Amniotic stem cell (primary cell): ENCODE data around the gene GOLGA5.
"Not testable (repeated sequence)": the region's sequence is repeated elsewhere in the genome, so short reads cannot be mapped to it uniquely, and the experiment has no call there.

ENCODE experiments used
- DNase-seq: peaks from one replicate; lab custom pipeline; 2025; lab: John Stamatoyannopoulos, UW

The GOLGA5 gene

DNA sequence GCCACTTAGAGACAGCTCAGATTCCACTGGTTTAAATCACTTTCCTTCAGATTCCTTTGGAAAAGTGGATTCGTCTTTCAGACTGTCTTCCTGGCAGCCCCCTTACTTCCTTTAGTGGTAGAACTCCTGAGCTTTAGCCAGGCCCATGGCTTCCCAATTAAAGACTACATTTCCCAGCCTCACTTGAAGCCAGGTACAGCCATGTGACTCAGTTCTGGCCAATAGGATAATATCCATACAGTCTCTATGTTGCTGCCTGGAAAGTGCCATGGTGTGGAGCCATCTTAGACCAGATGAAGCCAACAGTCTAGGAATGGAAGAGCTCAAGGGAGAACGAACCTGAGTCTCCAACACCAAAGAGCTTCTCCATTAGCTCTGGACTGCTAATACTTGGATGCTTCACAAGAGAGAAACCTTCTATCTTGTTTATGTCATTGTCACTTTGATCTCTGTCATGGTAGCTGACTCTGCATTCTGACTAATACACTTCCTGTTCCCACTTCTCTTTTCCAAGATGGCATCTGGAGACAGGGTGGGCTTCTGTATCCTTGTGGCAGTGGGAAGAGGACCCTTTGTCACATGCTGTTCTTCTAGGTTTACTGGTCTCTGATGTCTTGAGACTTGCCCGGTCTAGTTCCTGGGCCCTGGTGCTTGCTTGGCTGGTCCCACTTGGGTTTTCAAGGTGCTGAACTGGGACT lies 15.1 kb upstream of the GOLGA5 start:
- not testable (repeated sequence) for DNase-seq

DNA sequence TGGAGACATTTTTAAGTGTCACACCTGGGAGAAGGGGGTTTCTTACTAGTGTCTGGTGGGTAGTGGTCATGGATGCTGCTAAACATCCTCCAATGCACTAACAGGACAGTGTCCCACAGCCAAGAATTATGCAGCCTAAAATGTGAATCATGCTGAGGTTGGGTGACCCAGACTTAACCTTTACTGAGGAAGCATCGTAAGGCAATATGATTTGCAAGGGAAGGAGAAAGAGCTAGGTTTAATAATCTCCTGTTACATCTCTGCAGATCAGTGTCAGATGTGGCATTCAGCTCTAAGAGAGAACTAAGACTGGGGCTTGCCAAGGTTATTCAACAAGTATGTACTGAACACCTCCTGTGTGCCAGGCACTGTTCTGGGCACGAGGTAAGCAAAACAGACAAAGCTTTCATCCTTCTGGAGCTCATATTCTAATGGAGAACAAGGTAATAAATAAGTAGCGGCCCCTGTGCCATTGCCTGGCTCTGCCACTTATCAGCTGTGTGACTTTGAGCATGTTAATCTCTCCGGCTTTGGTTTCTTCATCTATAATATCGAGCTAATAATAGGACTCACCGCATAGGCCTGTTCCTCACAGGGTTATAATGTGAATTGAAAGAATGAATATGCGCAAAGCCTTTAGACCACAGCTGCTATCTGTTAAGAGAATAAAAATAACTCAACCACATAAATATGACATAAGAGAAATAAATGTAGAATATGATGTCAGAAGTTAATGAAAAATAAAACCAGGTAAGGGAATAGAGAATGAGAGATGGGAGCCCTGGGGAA lies 13.5 kb upstream of the GOLGA5 start:
- no peak for DNase-seq

DNA sequence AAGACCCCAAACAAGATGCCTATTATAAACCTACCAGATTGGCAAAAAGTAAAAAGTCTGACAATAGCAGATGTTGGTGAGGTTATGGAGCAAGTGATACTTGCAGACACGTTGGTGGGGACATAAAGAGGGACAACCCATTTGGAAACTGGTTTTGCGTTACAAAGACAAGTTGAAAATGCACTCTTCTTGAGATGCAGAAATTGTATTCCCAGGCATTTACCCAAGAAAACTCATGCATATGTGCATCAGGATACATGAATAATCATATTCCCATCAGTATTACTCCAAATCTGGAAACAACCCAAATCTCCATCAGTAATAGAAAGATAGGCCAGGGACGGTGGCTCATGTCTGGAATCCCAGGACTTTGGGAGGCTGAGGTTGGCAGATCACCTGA lies 12.8 kb upstream of the GOLGA5 start:
- DNase-seq = no peak

DNA sequence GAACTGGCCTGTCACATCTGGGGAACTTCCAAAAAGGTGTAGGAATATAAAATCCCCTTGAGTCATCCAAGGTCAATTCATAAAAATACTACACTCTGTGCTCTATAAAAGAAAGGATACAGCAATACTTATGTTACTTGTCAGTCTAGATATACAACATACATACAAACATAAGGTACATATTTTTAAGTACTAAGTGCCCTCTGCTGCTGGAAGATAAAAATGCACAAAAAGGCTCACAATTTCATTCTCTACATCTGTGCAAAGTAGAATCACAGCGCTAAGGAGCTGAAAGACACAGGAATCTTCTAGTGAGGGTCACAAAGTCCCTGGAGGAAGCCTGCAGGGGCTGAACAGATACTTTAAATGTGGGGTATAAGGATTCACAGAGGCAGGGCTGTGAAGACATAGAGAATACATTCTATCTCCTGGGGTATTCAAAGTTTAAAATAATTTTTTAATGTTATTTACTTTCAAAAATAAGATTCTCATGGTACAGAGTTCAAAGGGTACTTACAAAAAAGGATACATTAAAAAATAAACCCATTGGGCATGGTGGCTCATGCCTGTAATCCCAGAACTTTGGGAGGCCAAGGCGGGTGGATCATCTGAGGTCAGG lies 10.2 kb upstream of the GOLGA5 start:
- DNase-seq = peak; percentile 2

DNA sequence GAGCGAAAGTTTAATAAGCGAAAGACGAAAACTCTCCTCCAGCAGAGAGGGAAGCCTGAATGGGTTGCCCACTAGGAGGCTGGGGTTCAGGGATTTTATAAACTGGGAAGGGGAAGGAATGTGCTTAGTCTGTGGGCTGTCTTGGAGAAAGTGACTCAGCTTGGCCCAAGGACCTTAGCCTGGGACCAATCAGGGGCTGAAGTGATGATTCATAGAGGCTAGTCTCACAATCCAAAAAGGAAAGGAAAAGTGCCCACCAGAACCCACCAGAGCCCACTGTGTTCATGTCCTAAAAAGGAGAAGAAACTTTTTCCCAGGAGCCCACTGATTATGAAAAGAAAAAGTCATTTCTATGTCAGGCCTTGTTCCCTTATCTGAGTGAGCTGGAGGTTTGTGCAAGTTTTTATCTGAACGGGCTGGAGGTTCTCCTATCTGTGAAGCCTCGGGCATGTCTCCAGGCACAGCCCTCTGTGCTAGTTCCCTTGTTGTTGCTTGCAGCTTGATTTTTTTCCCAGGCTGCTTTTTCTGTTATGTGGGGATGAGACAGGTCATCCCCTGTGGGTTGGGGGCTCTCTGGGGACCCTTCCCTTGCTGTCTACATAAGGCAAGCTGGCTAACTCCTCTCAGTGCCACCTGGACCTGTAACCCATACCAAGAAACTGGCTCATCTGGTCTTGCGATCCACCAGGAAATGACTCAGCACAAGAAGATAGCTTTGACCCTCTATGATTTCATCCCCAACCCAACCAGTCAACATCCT lies 8.3 kb upstream of the GOLGA5 start:
- DNase-seq = peak; percentile 63

DNA sequence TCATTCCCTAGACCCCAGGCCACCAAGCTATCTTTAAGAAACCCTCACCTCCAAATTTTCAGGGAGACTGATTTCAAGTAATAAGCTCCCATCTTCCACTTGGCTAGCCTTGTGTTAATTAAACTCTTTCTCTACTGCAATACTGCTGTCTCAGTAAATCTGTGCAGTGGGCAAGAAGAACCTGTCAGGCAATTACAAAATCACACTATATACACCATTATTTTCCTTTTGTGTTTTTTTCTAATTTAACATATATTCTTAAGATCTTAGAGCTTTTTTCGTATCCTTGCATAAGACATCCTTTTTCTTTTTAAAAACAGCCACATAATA lies 7.7 kb upstream of the GOLGA5 start:
- no peak for DNase-seq

DNA sequence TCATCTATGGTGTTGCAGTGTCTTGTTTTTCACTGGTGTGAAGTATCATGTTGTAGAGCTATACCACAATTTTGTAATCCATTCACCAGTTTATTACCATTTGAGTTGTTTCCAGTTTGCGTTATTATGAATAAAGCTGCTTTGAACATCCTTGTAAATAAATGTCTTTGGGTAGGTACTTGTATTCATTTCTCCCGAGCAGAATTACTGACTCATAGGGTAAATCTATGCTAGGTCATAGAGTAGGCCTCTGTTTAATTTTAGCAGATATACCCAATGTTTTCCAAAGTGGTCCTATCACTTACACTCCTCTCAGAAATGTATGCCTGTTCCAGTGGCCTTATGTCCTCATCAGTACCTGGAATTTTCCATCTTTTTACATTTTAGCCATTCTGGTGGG lies 6.6 kb upstream of the GOLGA5 start:
- DNase-seq = no peak

DNA sequence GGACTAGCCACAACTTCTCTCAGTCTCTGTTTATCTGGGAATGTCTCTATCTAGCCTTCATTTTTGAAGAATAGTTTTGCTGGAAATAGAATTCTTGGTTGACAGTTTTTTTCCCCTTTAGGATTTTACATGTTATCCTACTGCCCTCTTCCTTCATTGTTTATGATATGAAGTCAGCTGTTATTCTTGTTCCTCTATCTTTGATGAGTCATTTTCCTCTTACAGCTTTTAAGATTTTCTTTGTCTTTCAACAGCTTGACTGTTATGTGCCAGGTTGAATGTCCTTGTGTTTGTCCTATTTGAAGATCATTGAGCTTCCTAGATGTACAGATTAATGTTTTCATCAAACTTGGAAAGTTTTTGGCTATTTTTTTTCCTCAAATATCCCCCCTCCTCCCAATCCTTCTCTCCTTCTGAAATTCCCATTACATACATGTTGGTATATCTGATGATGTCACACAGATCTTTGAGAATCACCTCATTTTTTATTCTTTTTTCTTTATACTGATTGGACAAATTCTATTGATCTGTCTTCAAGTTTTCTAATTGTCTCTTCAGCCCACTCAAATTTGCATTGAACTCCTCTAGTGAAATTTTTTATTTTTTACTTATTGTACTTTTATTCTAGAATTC lies 4.5 kb upstream of the GOLGA5 start:
- no peak for DNase-seq

DNA sequence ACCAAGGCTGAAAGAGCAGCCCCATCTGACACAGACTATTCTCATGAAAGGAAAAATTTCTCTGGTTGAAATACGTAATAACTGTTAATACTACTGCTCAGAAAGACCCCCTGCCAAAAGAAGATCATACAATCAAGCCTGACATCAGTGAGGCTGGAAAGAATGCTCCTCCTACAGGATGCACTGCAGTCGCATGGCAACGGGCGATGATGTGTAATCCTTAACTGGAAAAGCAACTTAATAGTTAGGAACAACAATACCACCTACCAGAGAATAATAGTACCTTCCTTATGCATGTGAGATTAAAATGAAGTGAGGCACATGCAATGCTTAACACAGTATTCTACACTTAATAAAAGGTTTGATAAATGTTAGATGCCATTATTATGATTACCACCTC lies 1.2 kb upstream of the GOLGA5 start:
- no peak for DNase-seq

DNA sequence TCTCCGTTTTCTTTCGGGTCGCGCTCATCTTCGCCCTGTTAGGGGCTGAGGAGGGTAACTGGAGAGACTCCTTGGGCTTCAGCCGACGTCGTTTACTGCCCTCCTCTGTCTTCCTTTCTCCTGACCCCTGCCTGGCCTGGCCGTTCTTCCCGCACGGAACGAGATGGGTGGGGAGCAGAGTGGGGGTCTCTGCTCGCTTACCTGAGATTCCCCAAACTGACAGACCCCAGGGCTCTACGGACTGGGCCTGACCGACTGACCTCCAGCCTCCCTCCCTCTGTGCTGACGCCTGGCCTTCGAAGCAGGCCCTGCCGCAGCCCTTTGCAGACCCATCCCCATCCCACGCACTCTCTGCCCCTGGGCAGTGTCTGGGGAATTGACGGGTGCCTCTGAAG lies 439 bp downstream of the GOLGA5 start:
- no peak for DNase-seq

DNA sequence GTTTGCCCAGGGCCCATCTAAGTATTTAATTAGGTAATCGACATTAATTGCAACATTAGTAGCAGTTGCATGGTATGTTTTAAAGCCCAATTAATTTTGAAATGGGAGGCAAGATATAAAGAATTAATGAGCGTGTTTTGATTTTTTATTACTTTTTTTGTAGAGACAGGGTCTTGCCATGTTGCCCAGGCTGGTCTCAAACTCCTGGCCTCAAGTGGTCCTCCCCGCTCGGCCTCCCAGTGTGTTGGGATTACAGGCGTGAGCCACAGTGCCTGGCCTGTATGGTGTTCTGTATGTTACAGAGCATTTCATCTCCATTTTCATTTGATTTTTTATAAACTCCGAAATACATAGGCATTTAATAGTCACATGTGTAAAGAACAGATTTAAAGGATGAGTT lies 856 bp downstream of the GOLGA5 start:
- DNase-seq = no peak

DNA sequence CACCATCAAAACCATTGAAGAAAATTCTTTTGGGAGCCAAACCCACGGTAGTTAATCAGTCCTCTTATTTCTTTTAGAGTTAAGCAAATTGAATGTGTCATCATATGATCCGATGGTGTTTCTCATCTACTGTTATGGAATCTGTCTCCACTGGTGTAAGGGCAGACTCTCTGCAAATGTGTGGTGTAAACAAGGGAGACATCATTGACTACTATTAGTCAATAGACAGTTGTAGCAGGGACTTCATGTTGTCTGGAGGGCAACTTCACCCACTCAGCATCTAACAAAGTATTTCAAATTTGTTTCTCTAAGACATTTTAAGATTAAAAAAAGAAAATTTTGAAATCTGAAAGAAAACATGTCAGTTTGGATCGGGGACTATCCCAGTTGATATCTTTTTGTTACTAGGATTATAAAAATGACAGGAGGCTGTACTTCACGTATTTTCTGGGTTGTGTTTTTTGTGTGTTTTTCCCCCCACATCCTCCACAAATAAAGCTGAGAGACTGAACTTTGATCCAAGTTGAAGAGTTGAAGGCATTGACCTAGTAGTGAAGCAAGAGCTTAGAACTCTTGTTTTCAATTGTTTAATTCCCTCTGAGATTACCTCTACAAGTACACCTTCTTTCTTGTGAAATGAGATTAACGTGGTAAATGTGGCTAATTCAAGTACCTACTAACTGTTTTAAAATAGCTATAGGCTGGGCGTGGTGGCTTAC lies 4.0 kb downstream of the GOLGA5 start:
- DNase-seq = no peak

DNA sequence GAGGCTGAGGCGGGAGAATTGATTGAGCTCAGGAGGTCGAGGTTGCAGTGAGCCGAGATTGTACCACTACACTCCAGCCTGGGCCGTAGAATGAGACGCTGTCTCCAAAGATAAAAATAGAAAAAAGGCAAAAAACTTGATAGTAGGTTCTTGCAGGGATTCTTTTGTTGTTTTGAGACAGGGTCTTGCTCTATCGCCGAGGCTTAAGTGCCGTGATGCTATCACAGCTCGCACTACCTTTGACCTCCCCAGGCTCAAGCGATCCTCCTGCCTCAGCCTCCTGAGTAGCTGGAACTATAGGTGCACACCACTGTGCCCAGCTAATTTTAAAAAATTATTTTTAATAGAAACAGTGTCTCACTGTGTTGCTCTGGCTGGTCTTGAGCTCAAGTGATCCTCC lies 4.7 kb downstream of the GOLGA5 start:
- no peak for DNase-seq

DNA sequence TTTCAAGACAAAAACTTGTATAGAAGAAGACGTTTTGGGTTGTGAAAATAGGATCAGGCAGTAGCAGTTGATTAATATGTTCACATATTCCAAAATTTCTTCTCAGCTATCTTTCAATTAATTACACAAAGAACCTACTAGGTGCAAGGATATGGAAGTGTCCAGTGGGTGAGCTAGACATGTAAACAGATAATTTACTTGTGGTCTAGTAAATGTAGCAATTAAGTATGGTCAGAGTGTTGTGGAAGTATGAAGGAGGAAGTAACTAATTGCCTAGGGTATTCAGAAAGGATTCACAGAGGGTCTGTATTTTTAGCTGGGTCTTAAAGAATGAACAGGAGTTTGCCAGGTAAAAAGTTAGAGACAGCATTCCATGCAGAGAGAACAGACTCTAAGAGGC lies 5.9 kb downstream of the GOLGA5 start:
- DNase-seq = no peak

DNA sequence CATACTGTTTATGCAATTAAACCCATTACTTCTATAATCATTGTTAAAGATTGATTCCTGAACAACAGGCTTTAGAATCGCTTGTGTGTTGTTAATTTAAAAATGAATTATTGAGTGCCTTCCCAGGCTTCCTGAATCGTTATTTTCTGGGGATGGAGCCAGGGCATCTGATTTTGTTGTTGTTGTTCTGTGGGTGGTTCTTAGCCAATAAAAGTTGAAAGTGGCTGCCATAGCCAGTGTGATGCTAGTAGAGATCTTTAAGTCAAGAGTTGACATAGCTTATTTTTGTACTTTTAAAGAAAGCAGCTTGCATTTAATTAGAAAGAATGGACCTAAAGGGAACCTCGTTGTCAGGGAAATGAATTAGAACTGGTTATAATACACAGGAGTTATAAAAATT lies 6.4 kb downstream of the GOLGA5 start:
- no peak for DNase-seq

DNA sequence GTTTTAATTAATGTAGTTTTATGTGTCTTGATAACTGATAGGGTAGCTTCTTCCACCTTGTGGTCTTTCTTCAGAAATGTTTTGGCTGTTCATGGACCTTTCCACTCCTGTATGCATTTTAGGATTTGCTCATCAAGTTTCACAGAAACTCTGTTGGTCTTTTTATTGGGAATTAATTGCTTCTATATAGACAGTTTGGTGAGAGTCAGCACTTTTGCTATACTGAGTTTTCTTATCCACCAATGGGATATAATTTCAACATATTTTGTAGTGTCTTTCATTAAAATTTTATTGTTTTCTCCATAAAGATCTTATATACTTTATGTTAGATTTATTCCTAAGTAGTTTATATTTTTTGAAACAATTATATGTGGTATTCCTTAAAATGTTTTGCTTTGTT lies 7.8 kb downstream of the GOLGA5 start:
- no peak for DNase-seq

DNA sequence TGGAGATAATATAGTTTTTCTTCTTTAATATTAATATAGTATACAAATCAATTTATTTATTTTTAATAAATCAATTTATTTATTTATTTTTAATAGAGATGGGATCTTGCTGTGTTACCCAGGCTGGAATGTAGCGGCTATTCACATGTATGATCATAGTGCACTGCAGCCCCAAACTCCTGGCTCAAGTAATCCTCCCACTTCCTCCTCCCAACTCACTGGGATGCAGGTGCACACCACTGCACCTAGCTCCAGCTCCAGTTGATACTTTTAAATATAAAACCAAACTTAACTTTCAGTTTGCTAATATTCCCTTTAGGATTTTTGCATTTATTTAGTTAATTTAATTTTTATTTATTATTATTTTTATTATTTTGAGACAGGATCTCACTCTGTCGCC lies 8.6 kb downstream of the GOLGA5 start:
- no peak for DNase-seq

DNA sequence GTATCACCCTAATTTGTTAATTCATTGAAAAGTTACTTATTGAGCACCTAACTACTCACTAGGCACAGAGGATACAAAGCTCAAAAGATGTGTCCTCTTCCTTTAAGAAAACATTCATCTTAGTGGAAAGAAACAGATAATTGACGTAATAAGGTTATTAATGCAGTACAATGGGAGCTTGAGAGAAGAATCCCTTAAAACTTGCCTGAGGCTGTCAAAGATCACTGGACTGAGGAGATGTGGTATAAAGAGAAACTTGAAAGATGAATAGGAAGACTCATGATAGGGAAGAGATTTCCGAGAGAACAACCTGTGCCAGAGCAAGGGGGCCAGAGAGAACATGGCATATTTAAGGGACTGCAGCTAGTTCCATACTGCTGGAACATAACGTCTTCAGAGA lies 19.1 kb downstream of the GOLGA5 start:
- no peak for DNase-seq

DNA sequence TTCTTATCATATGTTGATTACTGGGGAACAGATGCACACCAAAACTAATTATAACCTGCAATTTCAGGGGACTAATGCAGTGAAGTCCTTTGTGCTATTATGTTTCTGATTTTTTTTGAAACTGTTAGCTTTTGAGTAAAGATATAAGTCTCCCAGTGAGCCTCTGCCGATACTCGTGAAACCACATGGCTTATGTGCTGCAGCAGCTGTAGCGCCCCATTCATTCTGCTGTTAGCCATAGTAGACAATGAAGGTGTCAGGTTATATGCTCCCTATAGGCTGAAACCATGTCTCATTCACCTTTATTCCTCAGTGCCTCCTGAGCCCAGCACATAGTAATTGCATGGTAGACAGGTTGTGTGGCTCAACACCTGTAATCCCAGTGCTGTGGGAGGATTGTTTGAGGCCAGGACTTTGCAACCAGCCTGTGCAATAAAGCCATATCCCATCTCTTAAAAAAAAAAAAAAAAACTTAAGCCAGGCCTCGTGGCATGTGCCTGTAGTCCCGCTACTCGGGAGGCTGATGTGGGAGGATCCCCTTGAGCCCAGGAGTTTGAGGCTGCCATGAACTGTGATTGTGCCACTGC lies 25.0 kb downstream of the GOLGA5 start:
- DNase-seq = no peak

DNA sequence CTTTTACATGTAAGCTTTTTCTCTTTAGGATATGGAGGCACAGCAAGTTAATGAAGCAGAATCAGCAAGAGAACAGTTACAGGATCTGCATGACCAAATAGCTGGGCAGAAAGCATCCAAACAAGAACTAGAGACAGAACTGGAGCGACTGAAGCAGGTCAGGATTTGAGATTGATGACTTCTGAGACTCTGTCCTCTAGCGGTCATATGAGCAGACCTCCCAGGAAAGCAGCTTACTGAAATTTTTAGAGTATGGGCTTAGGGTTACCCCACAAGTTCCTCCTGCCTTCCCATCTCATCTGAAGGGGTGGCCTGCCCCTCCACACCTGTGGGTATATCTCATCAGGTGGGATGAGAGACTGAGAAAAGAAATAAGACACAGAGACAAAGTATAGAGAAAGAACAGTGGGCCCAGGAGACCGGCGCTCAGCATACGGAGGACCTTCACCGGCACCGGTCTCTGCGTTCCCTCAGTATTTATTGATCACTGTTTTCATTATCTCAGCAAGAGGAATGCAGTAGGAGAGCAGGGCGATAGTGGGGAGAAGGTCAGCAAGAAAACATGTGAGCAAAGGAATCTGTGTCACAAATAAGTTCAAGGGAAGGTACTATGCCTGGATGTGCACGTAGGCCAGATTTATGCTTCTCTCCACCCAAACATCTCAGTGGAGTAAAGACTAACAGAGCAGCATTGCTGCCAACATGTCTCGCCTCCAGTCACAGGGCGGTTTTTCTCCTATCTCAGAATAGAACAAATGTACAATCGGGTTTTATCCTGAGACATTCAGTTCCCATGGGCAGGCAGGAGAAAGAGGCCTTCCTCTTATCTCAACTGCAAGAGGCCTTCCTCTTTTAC lies 25.8 kb downstream of the GOLGA5 start:
- not testable (repeated sequence) for DNase-seq
